Astrocyte of the cerebellum (primary cell): ENCODE data around the gene TNFRSF19.

Experiments
- DNase-seq: peaks from one replicate; pipeline ENCODE4 v3.0.0-alpha.2; 2011; ENCODE audit warnings: low read depth
- H3K4me3 ChIP-seq: 2 replicates; pipeline ENCODE4 v1.5.1; 2011; ENCODE audit warnings: mild to moderate bottlenecking, low read depth, low read length, moderate library complexity
- in situ Hi-C: cut with HindIII; loops from 2 replicates; pipeline ENCODE4 v1.10.0; 2017; ENCODE audit warnings: low sequenced_read_pairs
- TF ChIP-seq, protein P1 (sequence below): IDR thresholded peaks from 2 replicates; pipeline ENCODE4 v1.5.1; 2012; ENCODE audit warnings: low read length, low read depth, moderate library complexity, mild to moderate bottlenecking; ENCODE audit errors: missing control alignments

The TNFRSF19 gene

DNA sequence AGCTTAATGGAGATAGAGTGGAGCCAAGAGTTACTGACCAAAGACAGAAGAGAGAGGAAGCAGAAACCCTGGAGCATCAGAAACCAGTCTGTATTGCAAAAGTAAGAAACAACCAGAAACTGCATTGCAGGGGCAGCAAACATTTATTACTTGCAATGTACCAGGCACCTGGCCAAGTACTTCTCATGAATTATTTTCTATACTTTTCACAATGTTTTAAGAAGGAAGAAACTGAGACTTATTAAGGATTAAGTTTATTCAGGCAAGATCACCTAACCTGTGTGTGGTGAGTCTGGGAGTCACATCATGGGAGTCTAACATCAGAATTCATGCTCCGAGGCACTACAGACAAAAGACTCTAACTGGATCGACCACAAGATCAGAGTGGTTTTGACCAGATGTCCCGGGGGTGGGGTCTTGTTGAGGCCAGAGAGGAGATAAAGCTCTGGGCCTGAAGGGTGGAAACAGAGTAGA lies 47.4 kb downstream of the TNFRSF19 start:
- peak; percentile 97 for DNase-seq
- H3K4me3 ChIP-seq, result no peak overlapping the region
- in situ Hi-C loops, result no loop called here
- TF ChIP-seq, protein P1, sequence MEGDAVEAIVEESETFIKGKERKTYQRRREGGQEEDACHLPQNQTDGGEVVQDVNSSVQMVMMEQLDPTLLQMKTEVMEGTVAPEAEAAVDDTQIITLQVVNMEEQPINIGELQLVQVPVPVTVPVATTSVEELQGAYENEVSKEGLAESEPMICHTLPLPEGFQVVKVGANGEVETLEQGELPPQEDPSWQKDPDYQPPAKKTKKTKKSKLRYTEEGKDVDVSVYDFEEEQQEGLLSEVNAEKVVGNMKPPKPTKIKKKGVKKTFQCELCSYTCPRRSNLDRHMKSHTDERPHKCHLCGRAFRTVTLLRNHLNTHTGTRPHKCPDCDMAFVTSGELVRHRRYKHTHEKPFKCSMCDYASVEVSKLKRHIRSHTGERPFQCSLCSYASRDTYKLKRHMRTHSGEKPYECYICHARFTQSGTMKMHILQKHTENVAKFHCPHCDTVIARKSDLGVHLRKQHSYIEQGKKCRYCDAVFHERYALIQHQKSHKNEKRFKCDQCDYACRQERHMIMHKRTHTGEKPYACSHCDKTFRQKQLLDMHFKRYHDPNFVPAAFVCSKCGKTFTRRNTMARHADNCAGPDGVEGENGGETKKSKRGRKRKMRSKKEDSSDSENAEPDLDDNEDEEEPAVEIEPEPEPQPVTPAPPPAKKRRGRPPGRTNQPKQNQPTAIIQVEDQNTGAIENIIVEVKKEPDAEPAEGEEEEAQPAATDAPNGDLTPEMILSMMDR, result no peak

DNA sequence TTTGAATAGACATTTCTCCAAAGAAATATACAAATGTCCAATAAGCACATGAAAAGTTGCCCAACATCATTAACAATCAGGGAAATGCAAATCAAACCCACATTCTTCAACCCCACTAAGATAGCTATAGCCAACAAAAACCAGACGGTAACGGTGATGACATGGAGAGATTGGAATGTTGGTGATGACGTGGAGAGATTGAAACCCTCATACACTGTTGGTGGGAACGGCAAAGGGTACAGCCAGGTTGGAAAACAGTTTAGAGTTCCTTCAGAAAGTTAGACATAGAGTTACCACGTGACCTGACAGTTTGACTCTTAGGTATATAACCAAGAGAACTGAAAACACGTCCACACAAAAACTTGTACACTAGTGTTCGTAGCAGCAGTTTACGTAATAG lies 48.1 kb downstream of the TNFRSF19 start:
- no peak overlapping the region for H3K4me3 ChIP-seq
- in situ Hi-C loops, result no loop called here
- peak; percentile 99 for DNase-seq
- TF ChIP-seq, protein P1, result no peak

DNA sequence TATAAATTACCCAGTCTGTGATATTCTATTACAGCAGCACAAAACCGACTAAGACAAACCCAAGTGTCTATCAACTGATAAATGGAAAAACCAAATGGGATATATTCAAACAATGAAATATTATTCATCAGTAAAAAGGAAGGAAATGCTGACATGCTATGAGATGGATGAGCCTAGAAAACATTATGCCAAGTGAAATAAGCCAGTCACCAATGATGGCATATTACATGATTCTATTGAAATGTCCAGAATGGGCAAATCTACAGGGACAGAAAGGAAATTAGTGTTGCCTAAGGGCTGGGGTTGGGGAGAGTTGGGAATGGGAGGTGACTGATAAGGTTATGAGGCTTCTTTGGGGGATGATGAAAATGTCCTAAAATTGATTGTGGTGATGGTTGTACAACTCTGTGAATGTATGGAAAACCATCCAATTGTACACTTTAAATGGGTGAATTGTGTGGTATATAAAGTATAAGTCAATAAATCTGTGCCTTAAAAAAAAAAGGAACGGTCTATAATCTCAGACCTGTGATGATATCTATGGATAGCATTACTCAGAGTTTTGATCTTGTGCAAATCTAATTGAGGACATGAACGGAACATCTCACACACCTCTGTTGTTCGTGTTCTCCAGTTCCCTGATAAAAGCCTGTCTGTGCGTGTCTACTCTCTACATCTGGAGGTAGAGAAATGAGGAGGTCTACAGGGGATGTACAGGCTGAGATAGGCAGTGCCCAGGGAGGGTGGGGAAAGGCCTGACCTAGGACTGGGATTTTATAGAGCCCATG lies 49.0 kb downstream of the TNFRSF19 start:
- in situ Hi-C loops, result no loop called here
- DNase-seq, result no peak
- TF ChIP-seq, protein P1, result no peak
- H3K4me3 ChIP-seq, result no peak overlapping the region

DNA sequence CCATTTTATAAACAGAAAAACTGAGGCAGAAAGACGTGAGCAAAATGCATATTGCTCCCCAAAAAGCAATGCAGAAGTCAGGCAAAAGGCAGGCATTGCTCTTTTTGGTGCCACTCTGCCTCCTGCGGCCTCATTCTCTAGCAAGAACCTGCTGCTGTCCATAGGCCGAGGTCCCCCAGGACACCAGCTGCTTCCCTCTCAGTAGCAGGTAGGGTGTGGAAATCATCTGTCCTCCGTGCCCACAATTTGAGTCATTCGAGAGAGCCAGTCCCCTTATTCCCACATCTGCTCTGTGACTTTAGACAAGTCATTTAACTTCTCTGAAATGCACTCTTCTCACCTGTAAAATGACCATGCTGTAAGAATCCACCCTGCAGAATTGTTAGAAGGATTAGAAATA lies 50.0 kb downstream of the TNFRSF19 start:
- H3K4me3 ChIP-seq, result no peak overlapping the region
- in situ Hi-C loops, result no loop called here
- DNase-seq, result no peak
- TF ChIP-seq, protein P1, result no peak

DNA sequence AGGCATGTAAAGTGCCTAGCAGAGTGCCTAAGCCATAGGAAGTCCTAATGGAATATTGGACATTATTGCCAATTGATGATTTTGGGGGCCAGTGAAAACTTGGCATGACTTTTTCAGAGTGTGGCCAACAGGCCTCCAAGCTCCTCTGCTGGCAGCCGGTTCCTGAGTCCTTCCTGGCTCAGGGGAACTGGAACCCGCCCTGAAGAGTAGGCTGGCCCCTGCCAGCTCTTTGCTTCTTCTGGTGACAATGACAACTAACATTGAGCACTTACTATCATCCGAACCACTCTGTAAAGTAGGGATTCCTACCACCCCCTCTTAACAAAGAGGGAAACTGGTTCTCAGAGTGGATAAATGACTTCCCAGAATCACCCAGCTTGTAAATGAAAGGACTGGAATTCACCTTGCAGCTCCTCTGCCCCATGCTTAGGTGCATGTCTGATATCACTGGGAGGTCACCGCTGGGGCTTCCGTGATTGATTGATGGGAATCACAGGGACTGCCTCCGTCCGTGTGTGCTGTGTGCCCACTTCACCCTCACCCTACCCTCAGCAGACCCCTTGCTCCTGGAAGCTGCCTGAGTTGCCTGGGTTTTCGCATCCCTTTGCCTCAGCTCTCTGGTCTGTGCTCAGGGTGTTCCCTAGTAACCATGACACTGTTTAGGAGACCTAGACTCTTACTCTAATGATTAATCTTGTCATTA lies 50.6 kb downstream of the TNFRSF19 start:
- in situ Hi-C loops, result no loop called here
- H3K4me3 ChIP-seq, result no peak overlapping the region
- no peak for DNase-seq
- TF ChIP-seq, protein P1, result no peak

DNA sequence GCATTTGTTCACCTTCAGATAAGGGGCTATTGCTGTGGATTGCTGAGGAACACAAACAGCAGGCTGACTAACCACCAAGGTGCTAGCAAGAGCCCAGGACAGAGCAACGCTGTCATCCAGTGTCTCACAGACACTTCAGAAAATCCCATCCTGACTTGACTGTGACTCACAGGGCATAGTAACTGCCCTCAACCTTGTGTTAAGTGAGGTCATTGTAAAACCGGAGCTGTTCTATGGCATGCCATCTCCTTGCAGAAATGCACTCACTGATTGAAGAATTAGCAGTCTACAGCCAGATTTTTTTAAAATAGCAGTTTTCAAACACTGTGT lies 51.1 kb downstream of the TNFRSF19 start:
- in situ Hi-C loops, result no loop called here
- TF ChIP-seq, protein P1, result no peak
- no peak for DNase-seq
- H3K4me3 ChIP-seq, result no peak overlapping the region
